ENCODE results near the gene DUT. TPM values are rescaled to one million over a fixed set of nuclear protein-coding genes. Genes with fewer than 3 reads are reported as not detected.
A peak's percentile ranks its signal among the peaks of the same experiment; 100 is the strongest.

DUT gene
- total RNA-seq, 1 experiment from 2014 or later, result 224 TPM

DNA sequence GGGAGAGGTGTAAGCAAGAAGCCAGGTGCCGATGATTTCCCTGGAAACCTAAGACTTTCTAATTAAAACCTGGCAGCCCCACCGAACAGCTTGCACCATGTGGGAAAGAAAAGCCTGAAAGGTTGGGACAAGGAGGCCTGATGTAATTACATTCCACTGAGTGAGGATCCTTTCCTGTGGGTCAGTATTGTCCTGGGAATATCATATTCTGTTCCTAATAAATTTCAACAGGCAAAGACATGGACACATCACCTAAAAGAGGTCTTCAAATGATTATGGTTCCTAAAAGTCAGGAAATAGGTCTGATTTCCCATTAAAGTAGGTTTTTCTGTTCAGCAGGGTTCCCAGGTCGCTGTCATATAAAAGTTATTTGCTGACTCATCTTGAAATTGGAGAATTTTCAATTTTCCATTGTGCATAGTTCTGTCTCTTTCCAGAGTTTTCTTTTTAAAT lies 58.5 kb downstream of the DUT start:
- Histone ChIP-seq H3K27me3 (replicated peaks; ENCODE audit: insufficient read depth, low read depth, low read length, poor library complexity) (no peaks in the 10 kb centered on the region), H3K27ac (ENCODE audit: low read depth, low read length, poor library complexity, severe bottlenecking) (no peak overlapping the region), H3K36me3 (ENCODE audit: insufficient read depth, low read length, poor library complexity, severe bottlenecking) (no peaks in the 10 kb centered on the region), H3K4me3 (ENCODE audit: low read depth, low read length, poor library complexity, severe bottlenecking) (no peak overlapping the region), H3K9me3 (ENCODE audit: low read depth, low read length, poor library complexity, severe bottlenecking) (no peaks in the 10 kb centered on the region), H3K4me1 (ENCODE audit: insufficient read depth, low read length, poor library complexity, severe bottlenecking) (peaks cover 23% of the 10 kb centered on the region)
- intact Hi-C loops (cut with micrococcal nuclease; ENCODE audit: unreplicated experiment), result no loop called here
- DNase-seq (ENCODE audit: low spot score), result no peak
- ChIA-PET CTCF (no interaction called here), POLR2A (ENCODE audit: low non-redundant PET) (no interaction called here)
- no TSS peak for BruUV-seq (replicated peaks)
- TF ChIP-seq, protein P1, sequence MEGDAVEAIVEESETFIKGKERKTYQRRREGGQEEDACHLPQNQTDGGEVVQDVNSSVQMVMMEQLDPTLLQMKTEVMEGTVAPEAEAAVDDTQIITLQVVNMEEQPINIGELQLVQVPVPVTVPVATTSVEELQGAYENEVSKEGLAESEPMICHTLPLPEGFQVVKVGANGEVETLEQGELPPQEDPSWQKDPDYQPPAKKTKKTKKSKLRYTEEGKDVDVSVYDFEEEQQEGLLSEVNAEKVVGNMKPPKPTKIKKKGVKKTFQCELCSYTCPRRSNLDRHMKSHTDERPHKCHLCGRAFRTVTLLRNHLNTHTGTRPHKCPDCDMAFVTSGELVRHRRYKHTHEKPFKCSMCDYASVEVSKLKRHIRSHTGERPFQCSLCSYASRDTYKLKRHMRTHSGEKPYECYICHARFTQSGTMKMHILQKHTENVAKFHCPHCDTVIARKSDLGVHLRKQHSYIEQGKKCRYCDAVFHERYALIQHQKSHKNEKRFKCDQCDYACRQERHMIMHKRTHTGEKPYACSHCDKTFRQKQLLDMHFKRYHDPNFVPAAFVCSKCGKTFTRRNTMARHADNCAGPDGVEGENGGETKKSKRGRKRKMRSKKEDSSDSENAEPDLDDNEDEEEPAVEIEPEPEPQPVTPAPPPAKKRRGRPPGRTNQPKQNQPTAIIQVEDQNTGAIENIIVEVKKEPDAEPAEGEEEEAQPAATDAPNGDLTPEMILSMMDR (conservative IDR thresholded peaks at IDR 0.05; ENCODE audit: low read depth, low read length), result no peak
- TF ChIP-seq EZH2 (IDR thresholded peaks at IDR 0.05; ENCODE audit: borderline replicate concordance, low read depth, low read length, poor library complexity, severe bottlenecking), result no peak

DNA sequence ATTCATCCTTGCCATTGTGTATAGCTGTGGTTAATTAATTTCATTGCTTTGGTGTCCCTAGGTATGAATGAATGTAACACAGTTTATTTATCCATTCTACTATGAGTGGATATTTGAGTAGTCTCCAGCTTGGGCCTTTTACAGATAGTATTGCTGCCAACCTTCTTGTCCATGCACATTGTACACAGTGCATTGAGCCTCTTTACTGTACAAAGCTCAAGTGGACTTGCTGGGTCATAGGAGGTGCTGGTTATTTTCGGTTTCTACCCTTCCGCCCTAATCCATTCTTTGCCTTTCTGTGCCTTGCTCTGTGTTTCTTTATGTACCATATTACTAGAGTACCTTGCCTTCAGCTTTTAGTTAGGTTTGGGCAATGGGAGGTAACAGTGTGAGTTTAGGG lies 60.7 kb downstream of the DUT start:
- no peaks in the 10 kb centered on the region for H3K36me3 ChIP-seq (ENCODE audit: insufficient read depth, low read length, poor library complexity, severe bottlenecking)
- ChIA-PET POLR2A (ENCODE audit: low non-redundant PET) (no interaction called here), CTCF (no interaction called here)
- peaks cover 28% of the 10 kb centered on the region for H3K4me1 ChIP-seq (ENCODE audit: insufficient read depth, low read length, poor library complexity, severe bottlenecking)
- no peak for DNase-seq (ENCODE audit: low spot score)
- no peak overlapping the region for H3K4me3 ChIP-seq (ENCODE audit: low read depth, low read length, poor library complexity, severe bottlenecking)
- intact Hi-C loops (cut with micrococcal nuclease; ENCODE audit: unreplicated experiment), result no loop called here
- H3K9me3 ChIP-seq (ENCODE audit: low read depth, low read length, poor library complexity, severe bottlenecking), result no peaks in the 10 kb centered on the region
- no TSS peak for BruUV-seq (replicated peaks)
- no peak for TF ChIP-seq EZH2 (IDR thresholded peaks at IDR 0.05; ENCODE audit: borderline replicate concordance, low read depth, low read length, poor library complexity, severe bottlenecking)
- TF ChIP-seq, protein P1 (conservative IDR thresholded peaks at IDR 0.05; ENCODE audit: low read depth, low read length), result no peak
- no peaks in the 10 kb centered on the region for H3K27me3 ChIP-seq (replicated peaks; ENCODE audit: insufficient read depth, low read depth, low read length, poor library complexity)
- H3K27ac ChIP-seq (ENCODE audit: low read depth, low read length, poor library complexity, severe bottlenecking), result peak overlapping the region; percentile 1

DNA sequence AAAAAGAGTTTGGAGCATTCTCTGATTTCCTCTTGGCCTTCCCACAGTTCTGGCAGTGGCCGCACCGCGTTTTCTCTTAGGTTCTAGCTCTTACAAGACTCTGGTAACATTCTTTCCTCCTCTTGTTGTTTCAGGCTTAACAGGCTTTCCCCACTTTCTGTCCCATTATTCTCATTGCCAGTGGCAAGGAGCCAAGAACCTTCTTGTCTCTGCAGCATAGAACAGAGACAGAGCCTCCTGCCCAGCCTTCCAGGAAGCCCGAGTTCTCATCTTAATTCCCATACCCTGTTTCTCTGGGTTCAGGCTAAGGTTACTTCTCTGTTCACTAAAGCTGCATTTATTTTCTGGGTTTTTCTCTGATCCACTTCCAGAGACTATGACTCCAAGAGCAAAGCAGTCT lies 61.1 kb downstream of the DUT start:
- H3K27me3 ChIP-seq (replicated peaks; ENCODE audit: insufficient read depth, low read depth, low read length, poor library complexity), result no peaks in the 10 kb centered on the region
- H3K4me3 ChIP-seq (ENCODE audit: low read depth, low read length, poor library complexity, severe bottlenecking), result no peak overlapping the region
- BruUV-seq (replicated peaks), result no TSS peak
- H3K36me3 ChIP-seq (ENCODE audit: insufficient read depth, low read length, poor library complexity, severe bottlenecking), result no peaks in the 10 kb centered on the region
- ChIA-PET CTCF (no interaction called here), POLR2A (ENCODE audit: low non-redundant PET) (no interaction called here)
- no peaks in the 10 kb centered on the region for H3K9me3 ChIP-seq (ENCODE audit: low read depth, low read length, poor library complexity, severe bottlenecking)
- peak; percentile 49 for DNase-seq (ENCODE audit: low spot score)
- peaks cover 28% of the 10 kb centered on the region for H3K4me1 ChIP-seq (ENCODE audit: insufficient read depth, low read length, poor library complexity, severe bottlenecking)
- intact Hi-C loops (cut with micrococcal nuclease; ENCODE audit: unreplicated experiment), result no loop called here
- TF ChIP-seq EZH2 (IDR thresholded peaks at IDR 0.05; ENCODE audit: borderline replicate concordance, low read depth, low read length, poor library complexity, severe bottlenecking), result no peak
- TF ChIP-seq, protein P1 (conservative IDR thresholded peaks at IDR 0.05; ENCODE audit: low read depth, low read length), result no peak
- H3K27ac ChIP-seq (ENCODE audit: low read depth, low read length, poor library complexity, severe bottlenecking), result peak overlapping the region; percentile 1

Other genes with a start within 250 kb of the DUT start
- gene SLC24A5, start 210.4 kb upstream of the DUT start, total RNA-seq (2021), result not detected in 2 replicates
- gene MYEF2, start 153.1 kb upstream of the DUT start, total RNA-seq (2021), result 112 TPM in 2 replicates
- not detected in 2 replicates for gene CTXN2, start 139.8 kb upstream of the DUT start, total RNA-seq (2021)
- not detected in 2 replicates for gene SLC12A1, start 125.1 kb upstream of the DUT start, total RNA-seq (2021)

Data from A673 (cell line).